Kidney (tissue), 14 donors: ENCODE results near the gene LGMN. TPM values are rescaled to one million over a fixed set of nuclear protein-coding genes. Genes with fewer than 3 reads are reported as not detected.
"Not testable (repeated sequence)": the region's sequence is repeated elsewhere in the genome, so short reads cannot be mapped to it uniquely, and the experiment has no call there.

ENCODE experiments used
- DNase-seq, 5 donors: peaks; one replicate each; pipeline ENCODE4 v3.0.0-alpha.2; 2013 to 2020
- FAIRE-seq: peaks from 2 replicates; lab custom pipeline; 2012; peaks lifted over from hg19 to GRCh38; lab: Jason Lieb, UNC
- H3K27ac ChIP-seq, 2 donors: one replicate each; pipeline ENCODE4 v1.7.0; 2013; ENCODE audit warnings: low read depth in 2 of 2, low read length in 2 of 2, inconsistent platforms in 1 of 2
- H3K27me3 ChIP-seq: one replicate; pipeline ENCODE4 v1.7.1; 2013; ENCODE audit warnings: low read length, inconsistent platforms; ENCODE audit not compliant: control insufficient read depth, insufficient read depth
- H3K36me3 ChIP-seq, 3 donors: one replicate each; pipeline versions ENCODE4 v1.7.0 to v1.7.1; 2013; ENCODE audit warnings: low read length in 3 of 3, control low read depth in 1 of 3, inconsistent platforms in 1 of 3; ENCODE audit not compliant: insufficient read depth in 3 of 3, control insufficient read depth in 2 of 3
- H3K4me1 ChIP-seq, 3 donors: one replicate each; pipeline versions ENCODE4 v1.7.0 to v1.7.1; 2013; ENCODE audit warnings: low read length in 3 of 3, inconsistent platforms in 1 of 3, low read depth in 1 of 3; ENCODE audit not compliant: control insufficient read depth in 2 of 3, insufficient read depth in 2 of 3
- H3K4me3 ChIP-seq, 3 donors: one replicate each; pipeline versions ENCODE4 v1.7.0 to v1.8.1; 2013; ENCODE audit warnings: low read length in 3 of 3, control low read depth in 1 of 3, inconsistent platforms in 1 of 3
- H3K9ac ChIP-seq, 3 donors: one replicate each; pipeline versions ENCODE4 v1.7.0 to v1.7.1; 2013; ENCODE audit warnings: low read length in 3 of 3, control low read depth in 1 of 3, inconsistent platforms in 1 of 3
- H3K9me3 ChIP-seq, 3 donors: one replicate each; pipeline versions ENCODE4 v1.7.0 to v1.7.1; 2013; ENCODE audit warnings: low read length in 3 of 3, control low read depth in 1 of 3, inconsistent platforms in 1 of 3; ENCODE audit not compliant: control insufficient read depth in 2 of 3, insufficient read depth in 1 of 3
- intact Hi-C: fragments of 100-400 bp; cut with DNase I; formaldehyde crosslinking; loops from one replicate; pipeline ENCODE4 v1.11.1; 2022
- polyA plus RNA-seq: library from polyadenylated mRNA; stranded (reverse); fragments of 350-450 nt; fragmentation: Illumina TruSeq; extraction: RNeasy Lipid Tissue Mini Kit (QIAGEN cat#74804); gene quantifications from one replicate; pipeline ENCODE4 v1.2.3, GENCODE V29; 2014; ENCODE audit warnings: low read depth, low replicate concordance; ENCODE audit not compliant: insufficient read depth
- total RNA-seq: library from RNA; stranded (reverse); fragmentation: NEBNext Ultra II Directional; extraction: Animal tissue kit (Norgen Biotek cat#: 25700); gene quantifications from one replicate; pipeline ENCODE4 v1.2.1, GENCODE V29; 2021
- TF ChIP-seq, protein P1 (sequence below): IDR thresholded peaks from 3 replicates; pipeline ENCODE4 v1.5.1; 2012; ENCODE audit warnings: mild to moderate bottlenecking, moderate library complexity, borderline replicate concordance; ENCODE audit not compliant: insufficient read depth; ENCODE audit errors: extremely low read depth
- donor health status: control.
- donor health status: control.
- donor health status: control.
- donor health status: control.
- donor health status: control.
- donor health status: DM: yes; HTN: yes; CAD: no.
- donor health status: Normal renal cell carcinoma (clear cell type).

Gene LGMN
- total and polyA plus RNA-seq, 2 donors from 2014 or later = 66.3 to 200 TPM

DNA sequence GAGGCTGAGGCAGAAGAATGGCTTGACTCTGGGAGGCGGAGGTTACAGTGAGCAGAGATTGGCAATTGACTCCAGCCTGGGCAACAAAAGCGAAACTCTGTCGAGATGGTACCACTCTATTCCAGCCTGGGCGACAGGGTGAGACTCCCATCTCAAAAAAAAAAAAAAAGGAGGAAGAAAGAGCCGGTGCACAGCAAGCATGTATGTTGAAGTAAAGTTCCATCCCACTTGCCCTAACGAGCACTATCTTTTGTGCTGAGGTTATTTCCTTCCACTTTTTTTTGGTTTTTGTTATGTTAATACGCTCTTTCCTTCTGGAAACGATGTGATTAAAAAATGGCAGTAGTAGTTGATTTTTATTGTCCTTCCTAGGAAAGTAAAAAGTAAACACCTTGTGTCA lies 26.1 kb upstream of the LGMN start:
- DNase-seq = no peak
- Histone ChIP-seq H3K4me1 (peaks cover 0 to 7% (median 0%) of the 10 kb centered on the region in 3 donors), H3K36me3 (no peaks in the 10 kb centered on the region), H3K9me3 (no peaks in the 10 kb centered on the region), H3K9ac (peak overlapping the region in 1 of 3 donors; percentile 17), H3K4me3 (no peak overlapping the region), H3K27me3 (no peaks in the 10 kb centered on the region), H3K27ac (peak overlapping the region; percentile 45 to 66)
- intact Hi-C loops = no loop called here
- TF ChIP-seq, protein P1, sequence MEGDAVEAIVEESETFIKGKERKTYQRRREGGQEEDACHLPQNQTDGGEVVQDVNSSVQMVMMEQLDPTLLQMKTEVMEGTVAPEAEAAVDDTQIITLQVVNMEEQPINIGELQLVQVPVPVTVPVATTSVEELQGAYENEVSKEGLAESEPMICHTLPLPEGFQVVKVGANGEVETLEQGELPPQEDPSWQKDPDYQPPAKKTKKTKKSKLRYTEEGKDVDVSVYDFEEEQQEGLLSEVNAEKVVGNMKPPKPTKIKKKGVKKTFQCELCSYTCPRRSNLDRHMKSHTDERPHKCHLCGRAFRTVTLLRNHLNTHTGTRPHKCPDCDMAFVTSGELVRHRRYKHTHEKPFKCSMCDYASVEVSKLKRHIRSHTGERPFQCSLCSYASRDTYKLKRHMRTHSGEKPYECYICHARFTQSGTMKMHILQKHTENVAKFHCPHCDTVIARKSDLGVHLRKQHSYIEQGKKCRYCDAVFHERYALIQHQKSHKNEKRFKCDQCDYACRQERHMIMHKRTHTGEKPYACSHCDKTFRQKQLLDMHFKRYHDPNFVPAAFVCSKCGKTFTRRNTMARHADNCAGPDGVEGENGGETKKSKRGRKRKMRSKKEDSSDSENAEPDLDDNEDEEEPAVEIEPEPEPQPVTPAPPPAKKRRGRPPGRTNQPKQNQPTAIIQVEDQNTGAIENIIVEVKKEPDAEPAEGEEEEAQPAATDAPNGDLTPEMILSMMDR = no peak
- FAIRE-seq = no peak

DNA sequence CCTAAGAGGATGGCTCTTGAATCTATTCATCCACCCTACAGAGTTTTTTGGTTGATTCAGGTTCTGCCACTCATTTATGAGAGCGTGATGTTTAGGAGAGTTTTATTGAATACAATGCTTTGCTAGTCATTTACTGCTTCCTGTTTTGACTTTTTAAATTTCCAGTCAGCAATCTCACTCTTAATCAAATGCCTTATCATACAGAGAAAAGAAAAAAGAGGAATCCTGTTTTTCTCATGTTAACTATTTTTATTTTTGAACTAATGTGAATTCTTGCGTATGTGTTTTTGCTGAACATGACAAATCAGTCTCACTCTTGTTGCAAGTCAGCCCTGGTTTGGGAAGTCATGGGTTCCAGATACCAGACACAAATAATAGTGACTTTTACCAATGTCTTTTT lies 22.1 kb upstream of the LGMN start:
- no peak for DNase-seq
- H3K27me3 ChIP-seq = no peaks in the 10 kb centered on the region
- no peaks in the 10 kb centered on the region for H3K36me3 ChIP-seq
- H3K4me3 ChIP-seq = no peak overlapping the region
- H3K9me3 ChIP-seq = no peaks in the 10 kb centered on the region
- no peak for FAIRE-seq
- TF ChIP-seq, protein P1 = no peak
- no peak overlapping the region for H3K9ac ChIP-seq
- no peak overlapping the region for H3K27ac ChIP-seq
- H3K4me1 ChIP-seq = peaks cover 0 to 11% (median 0%) of the 10 kb centered on the region in 3 donors
- intact Hi-C loops = no loop called here

DNA sequence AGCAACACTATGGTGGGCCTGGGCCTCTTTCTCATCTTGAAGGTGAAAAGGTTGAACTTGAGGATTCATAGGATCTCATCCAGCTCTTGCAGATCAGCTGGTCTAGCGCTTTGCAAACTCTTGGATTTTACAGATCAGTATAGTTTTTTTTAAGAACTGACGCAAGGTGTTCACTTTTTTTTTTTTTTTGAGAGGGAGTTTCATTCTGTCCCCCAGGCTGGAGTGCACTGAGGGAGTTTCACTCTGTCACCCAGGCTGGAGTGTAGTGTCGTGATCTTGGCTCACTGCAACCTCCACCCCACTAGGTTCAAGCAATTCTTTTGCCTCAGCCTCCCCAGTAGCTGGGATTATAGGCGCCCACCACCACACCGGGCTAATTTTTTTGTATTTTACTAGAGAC lies 20.4 kb upstream of the LGMN start:
- no peaks in the 10 kb centered on the region for H3K9me3 ChIP-seq
- no peaks in the 10 kb centered on the region for H3K36me3 ChIP-seq
- FAIRE-seq (no peak), DNase-seq (no peak)
- H3K9ac ChIP-seq = no peak overlapping the region
- peak overlapping the region; percentile 6 to 87 for H3K27ac ChIP-seq
- intact Hi-C loops = no loop called here
- no peak overlapping the region for H3K4me3 ChIP-seq
- peaks cover 0 to 4% (median 0%) of the 10 kb centered on the region in 3 donors for H3K4me1 ChIP-seq
- H3K27me3 ChIP-seq = no peaks in the 10 kb centered on the region
- TF ChIP-seq, protein P1 = no peak

DNA sequence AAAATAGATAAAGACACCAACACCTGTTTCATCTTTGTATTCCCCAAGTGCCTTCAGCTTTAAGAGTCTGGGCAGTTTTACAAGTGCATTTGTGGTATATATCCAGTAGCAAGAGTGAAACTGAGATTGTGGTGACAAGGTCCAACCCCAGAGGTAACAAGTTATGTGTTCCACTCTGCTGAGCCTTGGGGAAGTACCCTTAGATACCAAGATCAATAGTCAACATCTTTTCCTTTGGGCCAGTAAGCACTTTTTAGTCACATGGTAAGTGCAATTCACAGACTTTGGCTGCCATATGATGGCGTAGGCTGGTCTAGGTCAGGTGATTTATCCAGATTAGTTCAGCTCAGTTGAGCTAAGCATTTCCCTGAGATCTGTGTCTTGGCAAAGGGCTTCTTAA lies 19.8 kb upstream of the LGMN start:
- intact Hi-C loops, H3K27me3 ChIP-seq, H3K9me3 ChIP-seq, H3K4me3 ChIP-seq, H3K9ac ChIP-seq, H3K36me3 ChIP-seq, H3K4me1 ChIP-seq: not testable (repeated sequence)
- H3K27ac ChIP-seq = peak overlapping the region; percentile 6 to 87
- peak; percentile 73 for FAIRE-seq
- DNase-seq = peak in 3 of 5 donors; percentile 21 to 66 (median 65)

DNA sequence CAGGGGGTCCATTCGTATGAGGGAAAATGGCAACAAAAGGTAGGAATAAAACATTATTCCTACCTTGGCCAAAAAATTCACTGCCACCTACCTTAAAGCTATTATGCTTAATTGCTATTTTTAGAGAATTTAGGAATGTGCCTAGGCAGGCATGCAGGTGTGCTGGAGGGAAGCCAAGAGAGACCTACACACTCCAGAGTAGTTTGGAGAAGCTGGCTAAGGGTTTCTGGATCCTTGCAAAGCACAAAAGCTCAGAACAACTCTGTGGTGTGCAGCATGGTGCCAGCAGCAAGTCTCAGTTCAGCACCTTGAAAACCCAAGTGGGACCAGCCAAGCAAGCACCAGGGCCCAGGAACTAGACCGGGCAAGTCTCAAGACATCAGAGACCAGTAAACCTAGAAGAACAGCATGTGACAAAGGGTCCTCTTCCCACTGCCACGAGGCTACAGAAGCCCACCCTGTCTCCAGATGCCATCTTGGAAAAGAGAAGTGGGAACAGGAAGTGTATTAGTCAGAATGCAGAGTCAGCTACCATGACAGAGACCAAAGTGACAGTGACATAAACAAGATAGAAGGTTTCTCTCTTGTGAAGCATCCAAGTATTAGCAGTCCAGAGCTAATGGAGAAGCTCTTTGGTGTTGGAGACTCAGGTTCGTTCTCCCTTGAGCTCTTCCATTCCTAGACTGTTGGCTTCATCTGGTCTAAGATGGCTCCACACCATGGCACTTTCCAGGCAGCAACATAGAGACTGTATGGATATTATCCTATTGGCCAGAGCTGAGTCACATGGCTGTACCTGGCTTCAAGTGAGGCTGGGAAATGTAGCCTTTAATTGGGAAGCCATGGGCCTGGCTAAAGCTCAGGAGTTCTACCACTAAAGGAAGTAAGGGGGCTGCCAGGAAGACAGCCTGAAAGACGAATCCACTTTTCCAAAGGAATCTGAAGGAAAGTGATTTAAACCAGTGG lies 15.5 kb upstream of the LGMN start:
- H3K9me3 ChIP-seq, H3K27ac ChIP-seq, DNase-seq, H3K36me3 ChIP-seq, H3K9ac ChIP-seq, H3K4me1 ChIP-seq, intact Hi-C loops, FAIRE-seq, H3K27me3 ChIP-seq, H3K4me3 ChIP-seq: not testable (repeated sequence)
